Colonic mucosa (tissue), 4 donors: ENCODE data around the gene KCNK7. TPM values are rescaled to one million over a fixed set of nuclear protein-coding genes. Genes with fewer than 3 reads are reported as not detected.
A peak's percentile ranks its signal among the peaks of the same experiment; 100 is the strongest.

Experiments used
- DNase-seq: peaks from one replicate; pipeline ENCODE4 v3.0.0-alpha.2; 2020
- H3K27ac ChIP-seq: fragments of 200-600 bp; one replicate; pipeline ENCODE4 v1.8.0; 2021
- H3K27me3 ChIP-seq: fragments of 200-600 bp; one replicate; pipeline ENCODE4 v1.8.0; 2021
- H3K36me3 ChIP-seq: fragments of 200-600 bp; one replicate; pipeline ENCODE4 v1.8.0; 2021
- H3K4me1 ChIP-seq: fragments of 200-600 bp; one replicate; pipeline ENCODE4 v1.8.0; 2021; ENCODE audit warnings: mild to moderate bottlenecking
- H3K4me3 ChIP-seq: fragments of 200-600 bp; one replicate; pipeline ENCODE4 v1.8.0; 2021
- H3K9ac ChIP-seq, 2 donors: one replicate each; pipeline ENCODE4 v1.7.0; 2013; ENCODE audit warnings: control low read depth in 2 of 2, low read depth in 2 of 2, low read length in 2 of 2
- H3K9me3 ChIP-seq: fragments of 200-600 bp; one replicate; pipeline ENCODE4 v1.8.0; 2021
- intact Hi-C: fragments of 100-400 bp; cut with DNase I; formaldehyde crosslinking; loops from one replicate; pipeline ENCODE4 v1.14.1; 2022
- total RNA-seq, 2 donors: library from RNA; stranded (reverse); fragmentation: NEBNext Ultra II Directional in 1 of 2; extraction: Animal tissue kit (Norgen Biotek cat#: 25700) in 1 of 2; gene quantifications; one replicate each; pipeline ENCODE4 v1.2.1, GENCODE V29; 2021
- TF ChIP-seq, protein P1 (sequence below): fragments of 200-600 bp; IDR thresholded peaks from one replicate; pipeline ENCODE4 v1.8.0; 2022; ENCODE audit warnings: antibody characterized with exemption, mild to moderate bottlenecking
- donor health status: healthy.
- donor health status: DM: no; HTN: no; CAD: no.
- donor health status: DM: no; HTN: no; CAD: no.

KCNK7 gene
- total RNA-seq, 2 donors from 2014 or later = 0.40 to 0.69 TPM

DNA sequence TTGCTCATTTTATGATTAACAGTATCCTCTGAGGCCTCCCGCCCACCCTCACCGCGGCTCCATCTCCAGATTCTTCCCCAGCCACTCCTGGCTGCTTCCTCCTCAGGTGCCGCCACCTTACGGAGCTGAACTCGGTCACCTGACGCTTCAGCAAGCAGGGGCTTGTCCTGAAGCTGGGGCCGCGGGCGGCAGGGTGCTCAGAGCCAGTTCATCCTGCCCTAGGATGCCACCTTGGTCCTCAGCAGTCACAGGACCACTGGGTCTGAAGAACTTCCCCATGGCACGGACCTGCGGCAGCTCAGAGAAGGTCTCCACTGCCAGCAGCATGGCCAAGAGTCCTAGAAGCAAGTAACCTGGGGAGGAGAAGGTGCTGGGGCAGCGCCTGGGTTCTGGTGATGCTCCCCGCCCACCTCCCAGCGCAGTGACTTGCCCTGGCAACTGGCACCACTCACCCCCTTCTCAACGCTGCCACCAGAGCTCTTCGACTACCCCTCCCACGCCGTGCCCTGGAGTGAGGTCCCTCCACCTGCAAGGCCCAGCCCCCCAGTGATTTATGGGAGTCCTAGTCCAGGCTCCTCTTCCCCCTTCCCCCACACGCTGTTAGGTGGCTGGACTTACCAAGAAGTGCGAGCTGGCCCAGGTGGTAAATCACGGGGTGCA is 2.6 kb downstream of the KCNK7 start:
- DNase-seq = no peak
- H3K27ac ChIP-seq = peak overlapping the region; percentile 54
- no peaks in the 10 kb centered on the region for H3K9me3 ChIP-seq
- peak overlapping the region; percentile 9 to 16 for H3K9ac ChIP-seq
- no peaks in the 10 kb centered on the region for H3K27me3 ChIP-seq
- peaks cover 4% of the 10 kb centered on the region for H3K36me3 ChIP-seq
- H3K4me3 ChIP-seq = peak overlapping the region; percentile 17
- TF ChIP-seq, protein P1, sequence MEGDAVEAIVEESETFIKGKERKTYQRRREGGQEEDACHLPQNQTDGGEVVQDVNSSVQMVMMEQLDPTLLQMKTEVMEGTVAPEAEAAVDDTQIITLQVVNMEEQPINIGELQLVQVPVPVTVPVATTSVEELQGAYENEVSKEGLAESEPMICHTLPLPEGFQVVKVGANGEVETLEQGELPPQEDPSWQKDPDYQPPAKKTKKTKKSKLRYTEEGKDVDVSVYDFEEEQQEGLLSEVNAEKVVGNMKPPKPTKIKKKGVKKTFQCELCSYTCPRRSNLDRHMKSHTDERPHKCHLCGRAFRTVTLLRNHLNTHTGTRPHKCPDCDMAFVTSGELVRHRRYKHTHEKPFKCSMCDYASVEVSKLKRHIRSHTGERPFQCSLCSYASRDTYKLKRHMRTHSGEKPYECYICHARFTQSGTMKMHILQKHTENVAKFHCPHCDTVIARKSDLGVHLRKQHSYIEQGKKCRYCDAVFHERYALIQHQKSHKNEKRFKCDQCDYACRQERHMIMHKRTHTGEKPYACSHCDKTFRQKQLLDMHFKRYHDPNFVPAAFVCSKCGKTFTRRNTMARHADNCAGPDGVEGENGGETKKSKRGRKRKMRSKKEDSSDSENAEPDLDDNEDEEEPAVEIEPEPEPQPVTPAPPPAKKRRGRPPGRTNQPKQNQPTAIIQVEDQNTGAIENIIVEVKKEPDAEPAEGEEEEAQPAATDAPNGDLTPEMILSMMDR = no peak
- peaks cover 5% of the 10 kb centered on the region for H3K4me1 ChIP-seq
- intact Hi-C loops = loop anchor here (5.0 kb wide), 1 partner anchor 51 kb away; no protein-coding TSS in a partner anchor

DNA sequence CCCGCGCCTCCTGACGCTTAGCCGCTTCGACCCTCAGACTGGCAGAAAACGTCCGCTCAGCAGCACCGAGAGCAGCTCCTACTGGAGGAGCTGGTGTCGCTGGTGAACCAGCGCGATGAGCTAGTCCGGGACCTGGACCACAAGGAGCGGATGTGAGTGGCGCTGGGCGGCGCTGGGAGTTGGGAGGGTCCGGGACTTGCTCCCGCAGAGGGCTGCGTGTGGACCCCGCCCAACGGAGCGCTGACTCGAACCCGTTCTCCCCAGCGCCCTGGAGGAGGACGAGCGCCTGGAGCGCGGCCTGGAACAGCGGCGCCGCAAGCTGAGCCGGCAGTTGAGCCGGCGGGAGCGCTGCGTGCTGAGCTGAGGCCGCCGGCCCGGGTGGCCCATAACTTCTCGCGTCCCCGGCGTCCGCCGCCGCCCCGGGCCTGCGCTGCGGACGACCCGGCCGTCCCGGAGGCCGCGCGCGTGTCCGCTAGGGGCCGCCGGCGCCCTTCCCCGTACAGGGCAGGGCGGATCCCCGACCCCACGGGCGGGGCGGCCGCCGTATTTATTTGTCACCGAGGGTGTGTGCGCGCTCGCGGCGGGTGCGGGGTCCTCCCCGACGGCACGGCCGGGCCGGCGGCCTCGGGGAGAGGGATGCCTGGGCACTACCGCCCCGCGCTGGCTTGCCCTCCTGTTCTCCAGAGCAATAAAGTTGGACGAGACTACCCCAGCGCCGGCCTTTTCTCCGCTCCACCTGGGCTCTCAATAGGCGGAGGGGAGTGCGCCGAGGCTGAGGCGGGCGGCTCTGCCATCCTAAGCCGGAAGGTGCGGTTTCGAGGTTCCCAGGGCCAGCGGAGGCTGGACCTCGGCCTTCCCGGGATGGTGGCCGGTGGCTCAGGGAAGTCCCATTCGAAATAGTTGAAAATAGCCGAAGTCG is 3.4 kb downstream of the KCNK7 start:
- Histone ChIP-seq H3K36me3 (no peaks in the 10 kb centered on the region), H3K27ac (peak overlapping the region; percentile 54), H3K9ac (peak overlapping the region; percentile 9 to 16), H3K27me3 (no peaks in the 10 kb centered on the region), H3K4me3 (peak overlapping the region; percentile 17), H3K4me1 (peaks cover 5% of the 10 kb centered on the region), H3K9me3 (no peaks in the 10 kb centered on the region)
- intact Hi-C loops = loop anchor here (5.0 kb wide), 1 partner anchor 50 kb away; no protein-coding TSS in a partner anchor
- TF ChIP-seq, protein P1 = no peak
- peak; percentile 75 for DNase-seq

DNA sequence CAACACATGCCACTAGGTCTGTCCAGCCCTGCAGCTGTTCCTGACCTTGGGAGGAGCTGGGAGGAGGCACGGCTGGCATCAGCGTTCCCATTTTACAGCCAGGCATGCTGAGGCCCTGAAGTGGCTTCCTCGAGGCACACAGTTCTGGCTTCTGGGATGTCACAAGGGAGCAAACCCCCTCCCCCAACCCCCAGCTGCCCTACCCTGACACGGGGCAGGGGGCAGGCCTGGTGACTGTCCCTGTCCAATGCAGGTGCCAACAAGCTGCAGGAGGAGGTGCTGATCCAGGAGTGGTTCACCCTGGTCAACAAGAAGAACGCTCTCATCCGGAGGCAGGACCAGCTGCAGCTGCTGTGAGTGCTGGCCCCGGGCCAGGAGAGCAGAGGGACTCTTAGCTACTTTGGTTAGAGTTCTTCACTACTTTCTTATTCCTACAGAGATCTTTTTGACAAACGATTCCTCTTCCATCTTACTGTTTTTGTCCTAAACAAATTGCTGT is 5.3 kb downstream of the KCNK7 start:
- no peak for DNase-seq
- intact Hi-C loops = loop anchor here (5.0 kb wide), 1 partner anchor 48 kb away; no protein-coding TSS in a partner anchor
- Histone ChIP-seq H3K27me3 (no peaks in the 10 kb centered on the region), H3K27ac (no peak overlapping the region), H3K4me1 (peaks cover 1% of the 10 kb centered on the region), H3K9ac (no peak overlapping the region), H3K36me3 (no peaks in the 10 kb centered on the region), H3K4me3 (no peak overlapping the region), H3K9me3 (no peaks in the 10 kb centered on the region)
- TF ChIP-seq, protein P1 = no peak

DNA sequence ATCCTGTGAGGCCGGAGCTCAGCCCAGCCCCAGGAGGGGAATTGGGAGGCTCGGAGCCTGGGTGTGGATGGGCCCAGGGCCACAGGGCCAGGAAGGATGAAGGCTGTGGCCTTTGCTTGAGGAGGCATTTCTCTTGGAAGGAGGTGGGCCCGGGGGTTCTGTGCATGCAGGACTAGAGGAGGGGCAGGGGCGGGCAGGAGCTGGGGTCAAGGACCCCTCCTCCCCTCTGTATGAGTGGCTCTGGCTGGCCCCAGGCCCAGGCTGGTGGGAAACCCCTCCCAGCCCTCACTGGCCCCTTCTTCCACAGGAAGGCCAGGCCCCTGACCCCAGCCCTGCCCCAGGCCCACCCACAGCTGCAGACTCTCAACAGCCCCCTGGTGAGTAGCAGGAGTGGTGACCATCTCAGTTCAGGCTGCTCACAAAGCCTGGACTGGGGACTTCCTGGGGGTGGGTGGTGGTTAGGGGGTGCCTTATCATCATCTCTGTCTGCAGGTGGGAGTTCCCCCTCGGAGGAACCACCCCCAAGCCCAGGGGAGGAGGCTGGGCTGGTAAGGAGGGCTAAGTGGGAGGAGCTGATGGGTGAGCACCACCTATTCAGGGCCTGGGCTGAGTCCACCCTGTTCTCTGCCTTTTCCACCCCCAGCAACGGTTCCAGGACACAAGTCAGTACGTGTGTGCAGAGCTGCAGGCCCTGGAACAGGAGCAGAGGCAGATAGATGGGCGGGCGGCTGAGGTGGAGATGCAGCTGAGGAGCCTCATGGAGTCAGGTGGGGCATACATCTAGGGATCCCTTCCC is 6.0 kb downstream of the KCNK7 start:
- TF ChIP-seq, protein P1 = no peak
- Histone ChIP-seq H3K4me1 (no peaks in the 10 kb centered on the region), H3K36me3 (no peaks in the 10 kb centered on the region), H3K9me3 (no peaks in the 10 kb centered on the region), H3K4me3 (no peak overlapping the region), H3K27ac (no peak overlapping the region), H3K9ac (no peak overlapping the region), H3K27me3 (no peaks in the 10 kb centered on the region)
- no peak for DNase-seq
- intact Hi-C loops = loop anchor here (5.0 kb wide), 1 partner anchor 47 kb away; no protein-coding TSS in a partner anchor
